Measurements from ENCODE around the gene MYH14.
"Not testable (repeated sequence)": the region's sequence is repeated elsewhere in the genome, so short reads cannot be mapped to it uniquely, and the experiment has no call there.

GRCh38 chr19:50329926-50330294 is 126.5 kb downstream of the MYH14 start:
- TF ChIP-seq CTCF (conservative IDR thresholded peaks at IDR 0.05); ZFX (IDR thresholded peaks at IDR 0.05): not testable (repeated sequence)
